ENCODE measurements around the gene TICRR.

Gene TICRR

GRCh38 chr15:89628301-89628700 is 53.0 kb downstream of the TICRR start:
- no peak for DNase-seq

- DNase-seq = no peak
Observed at GRCh38 chr15:89628806-89629715, 53.8 kb downstream of the TICRR start.

DNA sequence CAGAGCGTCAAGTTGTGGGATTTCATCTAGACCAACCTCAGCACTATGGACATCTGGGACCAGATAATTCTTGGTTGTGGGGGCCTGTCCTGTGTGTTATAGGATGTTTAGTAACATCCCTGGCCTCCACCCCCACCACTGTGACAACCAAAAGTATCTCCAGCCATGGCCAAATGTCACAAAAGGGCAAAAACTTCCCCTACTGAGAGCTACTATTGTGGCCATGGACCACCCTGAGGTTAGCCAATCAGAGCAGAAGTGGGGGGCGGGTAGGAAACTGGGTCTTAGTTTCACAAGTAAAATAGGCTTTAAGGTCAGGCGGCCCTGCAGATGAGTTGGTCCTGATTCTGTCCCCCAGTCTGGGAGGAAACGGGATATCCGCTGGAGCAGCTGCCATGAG is 54.6 kb downstream of the TICRR start:
- no peak for DNase-seq

DNA sequence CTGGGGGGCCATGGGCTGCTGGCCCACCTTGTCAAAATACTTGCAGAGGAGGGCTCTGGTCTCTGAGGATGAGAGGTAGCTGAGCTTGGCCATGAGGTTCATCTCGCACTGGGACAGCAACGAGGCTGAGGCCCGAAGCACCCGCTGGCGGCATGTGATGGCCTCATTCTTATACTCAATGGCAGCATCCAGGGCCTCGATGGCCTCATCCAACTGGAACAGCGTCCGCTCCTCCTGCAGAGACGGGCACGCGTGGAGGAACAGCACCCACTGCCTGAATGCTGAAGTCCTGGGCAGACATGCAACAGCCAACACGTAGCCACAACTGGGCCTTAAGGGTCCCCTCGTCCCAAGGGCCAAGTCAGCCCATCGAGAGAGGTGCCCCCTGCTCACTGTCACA is 55.0 kb downstream of the TICRR start:
- no peak for DNase-seq

- DNase-seq = peak in 2 of 51 donors; percentile 6 to 7
Observed at GRCh38 chr15:89630974-89631901, 56.0 kb downstream of the TICRR start.

GRCh38 chr15:89631902-89632264 is 56.6 kb downstream of the TICRR start:
- DNase-seq = no peak

DNA sequence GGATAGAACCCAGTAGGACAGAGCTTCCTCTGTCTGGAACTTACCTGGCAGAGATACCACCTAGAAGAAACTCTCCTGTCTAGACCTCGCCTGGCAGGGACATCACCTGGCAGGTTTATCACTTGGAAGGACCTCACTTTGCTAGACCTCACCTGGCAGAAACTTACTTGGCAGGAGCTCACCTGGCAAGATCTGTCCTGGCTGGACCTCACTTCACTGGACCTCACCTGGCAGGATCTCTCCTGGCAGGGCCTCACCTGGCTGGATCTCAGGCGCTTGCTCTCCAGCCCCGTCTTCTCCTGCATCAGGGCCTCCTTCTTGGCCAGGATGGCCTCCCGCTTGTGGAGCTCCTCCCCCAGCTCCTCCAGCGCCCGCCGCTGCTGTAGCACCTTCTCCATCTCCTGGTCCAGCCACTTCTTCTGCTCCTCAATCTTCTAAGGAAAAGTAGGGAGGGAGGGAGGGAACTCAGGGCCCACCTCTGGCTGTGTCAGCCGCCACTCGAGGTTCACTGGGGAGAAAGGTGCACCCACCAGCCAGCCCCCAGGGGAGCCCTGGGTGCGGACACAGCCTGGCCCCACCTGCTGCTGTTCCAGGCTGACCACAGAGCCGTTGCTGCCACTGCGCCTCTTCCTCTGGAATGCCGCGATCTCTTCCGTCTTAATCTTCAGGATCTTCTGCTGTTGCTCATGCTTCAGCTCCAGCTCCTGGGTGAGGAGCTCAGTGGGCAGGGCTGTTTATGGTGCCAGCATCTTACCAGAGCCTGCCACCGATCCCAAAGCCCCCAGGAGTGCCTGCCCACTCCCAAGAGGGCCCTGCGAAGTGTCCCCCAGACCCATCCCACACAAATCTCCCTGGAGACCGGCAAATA is 57.5 kb downstream of the TICRR start:
- no peak for DNase-seq

GRCh38 chr15:89633585-89633984 is 58.3 kb downstream of the TICRR start:
- no peak for DNase-seq

- DNase-seq = no peak
Observed at GRCh38 chr15:89640245-89640644, 65.0 kb downstream of the TICRR start.

DNA sequence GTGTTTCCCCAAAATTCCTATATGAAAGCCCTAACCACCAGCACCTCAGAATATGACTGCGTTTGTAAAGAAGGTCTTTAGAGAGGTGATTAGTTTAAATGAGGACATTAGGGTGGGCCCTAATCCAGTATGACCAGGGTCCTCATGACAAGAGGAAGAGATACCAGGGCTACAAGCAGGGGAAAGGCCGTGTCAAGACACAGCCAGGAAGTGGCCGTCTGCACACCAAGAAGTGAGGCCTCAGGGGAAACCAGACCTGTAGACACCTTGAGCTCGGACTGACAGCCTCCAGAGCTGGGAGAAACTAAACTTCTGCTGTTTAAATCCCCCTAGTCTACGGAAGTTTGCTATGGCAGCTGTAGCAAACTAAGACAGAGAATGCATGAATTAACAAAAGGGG is 65.8 kb downstream of the TICRR start:
- DNase-seq = no peak

- DNase-seq = no peak
Observed at GRCh38 chr15:89642106-89642505, 66.8 kb downstream of the TICRR start.

GRCh38 chr15:89645680-89646079 is 70.4 kb downstream of the TICRR start:
- DNase-seq = no peak

GRCh38 chr15:89646416-89647141 is 71.3 kb downstream of the TICRR start:
- DNase-seq = no peak

- DNase-seq = peak in 30 of 51 donors; percentile 4 to 68 (median 30)
Observed at GRCh38 chr15:89647191-89647851, 72.1 kb downstream of the TICRR start.

DNA sequence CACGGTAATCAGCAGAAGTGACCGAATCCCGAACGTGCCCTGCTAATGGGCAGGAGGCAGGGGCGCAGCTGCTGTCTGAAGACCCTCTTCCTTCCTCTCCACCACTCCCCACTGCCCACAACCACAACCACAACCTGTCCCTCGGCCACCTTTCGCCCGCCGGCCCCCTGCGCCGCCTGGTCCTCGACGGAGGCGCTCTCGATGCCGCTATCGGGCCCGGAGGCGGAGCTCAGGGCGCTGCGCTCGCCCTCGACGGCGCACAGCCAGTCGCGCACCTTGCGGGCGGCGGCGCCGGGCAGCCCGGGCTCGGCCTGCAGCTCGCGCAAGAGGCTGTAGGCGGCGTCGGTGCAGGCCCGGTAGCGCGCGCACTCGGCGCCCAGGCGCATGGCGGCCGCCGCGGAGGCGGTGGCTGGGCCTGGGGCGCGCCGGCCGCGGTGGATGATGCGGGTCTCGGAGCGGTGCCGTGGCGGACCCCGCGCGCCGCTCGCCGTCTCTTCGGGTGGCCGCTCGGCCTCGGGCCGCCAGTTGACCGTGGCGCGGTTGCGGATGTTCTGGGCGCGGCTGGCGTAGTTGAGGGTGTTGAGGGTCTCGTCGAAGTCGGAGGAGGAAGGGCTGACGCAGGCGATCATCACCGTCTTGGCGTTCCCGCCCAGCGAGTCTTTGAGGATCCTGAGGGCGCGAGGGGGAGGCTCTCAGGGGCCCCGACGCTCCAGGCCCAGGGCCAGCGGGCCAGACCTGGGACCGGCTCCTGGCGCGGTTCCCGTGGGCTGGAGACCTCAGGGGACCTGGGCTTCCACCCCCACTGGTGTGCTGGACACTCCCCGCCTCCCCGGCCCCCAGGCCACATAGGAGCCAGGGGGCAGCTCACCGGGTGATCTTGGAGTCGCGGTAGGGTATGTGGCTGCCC is 73.1 kb downstream of the TICRR start:
- no peak for DNase-seq

GRCh38 chr15:89649013-89649625 is 73.8 kb downstream of the TICRR start:
- no peak for DNase-seq

DNA sequence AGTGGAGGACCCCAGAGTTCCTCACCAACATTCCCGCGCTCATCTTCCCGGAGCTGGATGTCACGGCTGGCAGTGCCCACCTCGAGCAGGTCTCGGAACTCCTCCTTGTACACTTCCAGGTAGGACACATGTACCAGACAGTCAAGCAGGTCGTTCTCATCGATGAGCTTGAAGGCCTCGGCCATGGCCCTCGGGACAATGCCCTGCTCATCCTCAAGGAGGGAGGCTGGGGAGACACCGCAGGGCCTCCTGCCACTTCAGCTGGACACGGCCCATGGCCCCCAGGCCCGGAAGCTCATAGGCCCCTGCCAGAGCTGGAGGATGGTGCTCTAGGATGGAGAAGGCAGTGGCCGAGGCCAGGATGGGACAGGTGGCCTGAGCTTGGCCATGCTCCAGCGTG is 74.4 kb downstream of the TICRR start:
- DNase-seq = no peak

- no peak for DNase-seq
Observed at GRCh38 chr15:89652131-89652530, 76.9 kb downstream of the TICRR start.

GRCh38 chr15:89652666-89653065 is 77.4 kb downstream of the TICRR start:
- no peak for DNase-seq

All from hypothalamus (tissue), 51 donors.